Measurements from ENCODE around the gene CABP1.
A peak's percentile ranks its signal among the peaks of the same experiment; 100 is the strongest.

CABP1 gene

GRCh38 chr12:120640861-120641833, 721 bp downstream of the CABP1 start:
- peak; percentile 38 to 43 for DNase-seq

- DNase-seq: no peak
Measured at GRCh38 chr12:120642121-120642520, 1.7 kb downstream of the CABP1 start.

GRCh38 chr12:120642826-120643225, 2.4 kb downstream of the CABP1 start:
- DNase-seq: no peak

GRCh38 chr12:120643574-120643973, 3.1 kb downstream of the CABP1 start:
- no peak for DNase-seq

- DNase-seq: no peak
Measured at GRCh38 chr12:120646044-120646443, 5.6 kb downstream of the CABP1 start.

- DNase-seq: no peak
Measured at GRCh38 chr12:120647375-120647755, 6.9 kb downstream of the CABP1 start.

GRCh38 chr12:120649442-120650232, 9.2 kb downstream of the CABP1 start:
- DNase-seq: no peak

- DNase-seq: no peak
Measured at GRCh38 chr12:120650233-120650690, 9.8 kb downstream of the CABP1 start.

- no peak for DNase-seq
Measured at GRCh38 chr12:120651821-120652220, 11.4 kb downstream of the CABP1 start.

- no peak for DNase-seq
Measured at GRCh38 chr12:120652656-120653435, 12.4 kb downstream of the CABP1 start.

- DNase-seq: no peak
Measured at GRCh38 chr12:120653611-120654010, 13.2 kb downstream of the CABP1 start.

GRCh38 chr12:120654656-120655055, 14.2 kb downstream of the CABP1 start:
- no peak for DNase-seq

- no peak for DNase-seq
Measured at GRCh38 chr12:120656008-120656407, 15.6 kb downstream of the CABP1 start.

- no peak for DNase-seq
Measured at GRCh38 chr12:120658286-120659150, 18.1 kb downstream of the CABP1 start.

GRCh38 chr12:120659151-120659525, 18.7 kb downstream of the CABP1 start:
- DNase-seq: no peak

- no peak for DNase-seq
Measured at GRCh38 chr12:120661432-120661831, 21.0 kb downstream of the CABP1 start.

GRCh38 chr12:120662879-120663278, 22.5 kb downstream of the CABP1 start:
- DNase-seq: peak in 1 of 2 donors; percentile 42

- no peak for DNase-seq
Measured at GRCh38 chr12:120663741-120664140, 23.3 kb downstream of the CABP1 start.

GRCh38 chr12:120666571-120667390, 26.4 kb downstream of the CABP1 start:
- no peak for DNase-seq

GRCh38 chr12:120668091-120668867, 27.9 kb downstream of the CABP1 start:
- no peak for DNase-seq
